B cell (primary cell): ENCODE results near the gene PPM1G.

Experiments
- CTCF ChIP-seq: fragments of 200-600 bp; IDR thresholded peaks from one replicate; pipeline ENCODE4 v1.8.0; 2022; ENCODE audit warnings: antibody characterized with exemption, mild to moderate bottlenecking
- EZH2 ChIP-seq: IDR thresholded peaks from 2 replicates; pipeline ENCODE4 v1.6.1; 2012; ENCODE audit warnings: borderline replicate concordance, low read depth, mild to moderate bottlenecking, moderate library complexity, low read length; ENCODE audit not compliant: insufficient read depth, poor library complexity, severe bottlenecking

DNA sequence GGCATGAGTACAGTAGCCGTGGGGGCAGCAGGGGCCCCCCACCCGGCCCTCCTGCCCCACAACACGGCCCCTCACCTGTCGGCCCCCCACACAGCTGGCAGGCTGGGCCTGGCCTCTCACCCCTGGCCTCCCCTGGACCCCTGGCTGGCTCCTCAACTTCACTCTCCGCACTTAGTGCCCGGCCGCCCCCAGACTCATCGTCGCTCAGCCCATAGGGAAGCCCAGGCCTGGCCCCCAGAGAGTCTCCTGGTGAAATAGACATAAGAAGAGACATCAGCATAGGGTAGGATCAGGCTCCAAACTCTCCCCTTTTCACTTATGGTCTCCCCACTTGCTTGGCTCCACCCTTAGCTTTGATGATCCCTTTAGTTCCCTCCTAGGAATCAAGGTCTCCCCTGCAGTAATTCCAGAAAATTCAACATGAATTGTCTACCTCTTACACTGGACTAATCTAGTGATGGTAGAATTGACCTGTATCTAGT, 30.5 kb downstream of the PPM1G start:
- no peak for TF ChIP-seq CTCF
- TF ChIP-seq EZH2: no peak
